ENCODE measurements around the gene BST1.
"Not testable (repeated sequence)": the region's sequence is repeated elsewhere in the genome, so short reads cannot be mapped to it uniquely, and the experiment has no call there.

BST1 gene

GRCh38 chr4:15711762-15712161 lies 8.9 kb downstream of the BST1 start:
- no peak for DNase-seq (ENCODE audit: low read depth)

GRCh38 chr4:15712214-15712613 lies 9.3 kb downstream of the BST1 start:
- DNase-seq (ENCODE audit: low read depth): no peak

DNA sequence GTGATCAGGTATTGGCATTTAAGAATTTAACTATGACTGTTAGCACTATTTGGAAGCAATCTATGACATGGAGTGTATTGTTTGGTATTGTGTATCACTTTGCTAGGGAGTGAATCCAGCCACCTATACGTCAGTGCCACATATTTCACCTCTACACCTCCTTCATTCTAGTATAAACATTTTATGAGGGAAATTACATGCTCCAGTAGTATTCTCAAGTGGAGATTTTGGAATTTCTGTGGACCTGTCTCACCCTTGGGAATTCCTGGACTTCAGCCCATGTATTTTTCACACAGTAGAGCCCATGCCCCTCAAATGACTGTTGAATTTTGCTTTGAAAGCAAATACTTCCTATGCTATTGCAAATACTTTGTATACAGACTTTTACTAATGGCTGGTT lies 11.3 kb downstream of the BST1 start:
- peak; percentile 49 for DNase-seq (ENCODE audit: low read depth)

DNA sequence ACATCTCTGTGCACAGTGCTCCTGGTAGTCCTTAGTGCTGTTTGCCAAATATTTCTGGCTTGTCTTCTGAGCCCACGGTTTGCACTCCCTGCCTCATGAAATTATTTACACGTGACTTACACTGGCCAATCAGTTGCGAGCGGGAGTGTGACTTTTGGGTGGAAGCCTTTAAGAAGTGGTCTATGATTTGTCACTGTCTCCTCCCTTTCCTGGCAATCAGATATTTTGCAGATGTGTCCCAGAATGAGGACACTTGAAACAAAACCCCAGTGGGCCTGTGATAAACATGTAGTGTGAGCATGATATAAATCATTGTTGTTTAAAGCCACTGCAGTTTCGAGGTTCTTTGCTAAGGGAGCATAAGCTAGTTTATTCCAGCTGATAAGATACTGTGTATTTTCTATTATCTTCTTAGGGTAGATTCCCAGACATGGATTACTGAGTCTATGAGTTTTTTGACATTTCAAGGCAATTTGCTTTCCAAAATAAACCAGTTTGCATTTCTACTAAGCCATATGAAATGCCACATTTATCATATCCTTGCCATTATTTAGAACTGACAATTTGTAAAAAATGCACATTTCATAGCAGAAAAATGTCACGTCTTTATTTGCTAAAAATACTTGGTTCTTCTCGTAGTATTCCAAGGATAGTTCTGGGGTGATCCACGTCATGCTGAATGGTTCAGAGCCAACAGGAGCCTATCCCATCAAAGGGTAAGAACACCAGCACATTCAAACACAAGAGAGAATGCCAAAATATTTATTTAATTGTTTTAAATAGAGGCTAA lies 12.0 kb downstream of the BST1 start:
- DNase-seq (ENCODE audit: low read depth): peak; percentile 54

- DNase-seq (ENCODE audit: low read depth): no peak
Measured at GRCh38 chr4:15716115-15716514, 13.2 kb downstream of the BST1 start.

- peak; percentile 83 for DNase-seq (ENCODE audit: low read depth)
Measured at GRCh38 chr4:15717086-15717485, 14.2 kb downstream of the BST1 start.

GRCh38 chr4:15717657-15718416 lies 15.0 kb downstream of the BST1 start:
- DNase-seq (ENCODE audit: low read depth): peak; percentile 37

DNA sequence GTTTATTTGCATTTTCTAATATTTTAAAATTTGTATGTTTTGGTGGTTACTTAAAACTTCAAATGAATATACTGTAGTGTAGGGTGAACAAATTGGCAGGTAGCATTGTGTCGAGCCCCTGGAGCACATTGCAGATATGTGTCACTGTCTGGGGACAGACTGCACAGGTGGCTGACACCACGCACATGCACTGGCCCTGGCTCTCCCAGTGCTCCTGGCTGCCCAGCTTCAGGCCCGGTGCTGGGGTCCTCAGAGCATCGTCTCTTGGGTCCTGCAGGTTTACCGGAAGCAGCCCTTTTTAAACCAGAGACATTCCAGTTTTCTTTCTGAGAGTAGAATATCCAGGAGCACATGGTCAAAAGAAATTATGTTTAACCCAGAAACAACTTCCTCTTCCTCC lies 15.6 kb downstream of the BST1 start:
- no peak for DNase-seq (ENCODE audit: low read depth)

- DNase-seq (ENCODE audit: low read depth): no peak
Measured at GRCh38 chr4:15718959-15719358, 16.1 kb downstream of the BST1 start.

DNA sequence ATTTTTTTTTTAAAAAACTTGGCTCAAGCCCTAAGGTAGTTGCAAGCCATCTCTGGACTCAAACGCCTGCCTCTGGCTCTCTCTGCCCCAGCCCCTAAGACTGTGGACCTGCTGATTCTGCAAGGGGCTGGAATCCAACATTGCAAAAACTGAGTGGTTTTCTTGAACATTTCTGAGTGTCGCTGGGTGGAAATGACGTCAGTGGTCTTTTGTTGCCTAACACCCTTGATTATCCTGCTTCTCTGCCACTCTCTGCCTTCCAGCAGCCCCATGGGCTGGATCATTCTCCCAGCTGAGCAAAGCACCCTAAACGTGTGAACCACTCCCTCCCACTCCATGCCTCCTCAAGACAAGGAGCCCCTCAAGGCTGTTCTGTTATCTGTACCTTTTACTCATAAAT lies 16.6 kb downstream of the BST1 start:
- no peak for DNase-seq (ENCODE audit: low read depth)

DNA sequence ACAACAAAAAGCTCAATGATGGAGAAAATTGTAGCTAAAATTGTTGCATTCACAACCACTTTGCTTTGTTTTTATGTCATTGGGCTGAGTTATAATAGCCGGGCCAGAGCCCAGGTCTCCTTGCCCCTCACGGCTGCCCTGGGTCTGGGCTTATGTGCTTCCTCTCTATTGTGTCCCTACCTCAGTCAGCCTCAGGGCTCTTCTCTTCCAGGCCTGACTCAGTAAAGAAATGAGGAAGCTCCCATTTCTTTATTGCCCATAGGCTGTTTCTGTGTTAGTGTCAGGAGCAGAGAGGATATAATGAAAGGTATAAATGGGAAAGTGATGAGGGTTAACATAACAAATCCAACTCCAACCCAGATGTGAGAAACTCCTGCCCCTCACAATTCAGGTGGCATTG lies 18.0 kb downstream of the BST1 start:
- DNase-seq (ENCODE audit: low read depth): no peak

- no peak for DNase-seq (ENCODE audit: low read depth)
Measured at GRCh38 chr4:15725608-15726007, 22.7 kb downstream of the BST1 start.

- peak; percentile 59 for DNase-seq (ENCODE audit: low read depth)
Measured at GRCh38 chr4:15729910-15730533, 27.2 kb downstream of the BST1 start.

GRCh38 chr4:15733061-15733460 lies 30.2 kb downstream of the BST1 start:
- not testable (repeated sequence) for DNase-seq (ENCODE audit: low read depth)

DNA sequence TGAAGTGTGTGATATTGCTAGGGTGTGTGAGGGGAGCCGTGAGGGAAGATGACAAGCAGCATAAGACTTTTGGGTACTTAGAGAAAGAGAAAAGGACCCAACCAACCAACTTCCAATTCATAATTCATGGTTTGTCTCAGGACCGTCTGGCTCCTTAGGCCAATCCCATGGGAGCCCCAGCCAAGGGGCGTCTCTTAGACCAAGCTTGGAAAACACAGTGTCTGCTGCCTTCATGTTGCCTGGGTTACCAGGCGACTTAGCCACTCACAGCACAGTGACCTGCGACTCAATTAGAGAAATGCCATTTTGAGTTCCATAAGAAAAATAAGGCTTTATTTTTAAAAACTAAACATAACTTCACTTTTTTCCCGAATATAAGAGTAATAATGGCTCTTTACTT lies 32.7 kb downstream of the BST1 start:
- no peak for DNase-seq (ENCODE audit: low read depth)

GRCh38 chr4:15736514-15737050 lies 33.7 kb downstream of the BST1 start:
- DNase-seq (ENCODE audit: low read depth): no peak

DNA sequence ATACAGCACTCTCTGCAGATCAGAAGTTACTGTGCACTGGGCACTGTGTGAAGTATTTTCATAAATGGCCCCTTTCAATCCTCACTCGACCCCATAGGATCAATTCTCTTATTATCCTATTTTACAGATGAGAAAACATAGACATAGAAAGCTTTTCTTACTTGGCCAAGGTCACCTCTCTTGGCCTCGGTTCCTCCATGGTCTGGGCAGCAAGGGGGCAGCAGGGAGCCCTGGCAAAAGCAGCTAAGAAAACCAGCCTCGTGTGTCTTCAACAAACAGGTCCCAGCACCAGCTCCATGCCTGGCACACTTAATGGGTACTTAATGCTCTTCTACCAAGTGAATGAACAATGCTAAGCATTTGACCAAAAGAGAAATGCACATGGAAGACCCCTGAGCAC lies 34.4 kb downstream of the BST1 start:
- no peak for DNase-seq (ENCODE audit: low read depth)

- peak; percentile 46 for DNase-seq (ENCODE audit: low read depth)
Measured at GRCh38 chr4:15738877-15739276, 36.0 kb downstream of the BST1 start.

DNA sequence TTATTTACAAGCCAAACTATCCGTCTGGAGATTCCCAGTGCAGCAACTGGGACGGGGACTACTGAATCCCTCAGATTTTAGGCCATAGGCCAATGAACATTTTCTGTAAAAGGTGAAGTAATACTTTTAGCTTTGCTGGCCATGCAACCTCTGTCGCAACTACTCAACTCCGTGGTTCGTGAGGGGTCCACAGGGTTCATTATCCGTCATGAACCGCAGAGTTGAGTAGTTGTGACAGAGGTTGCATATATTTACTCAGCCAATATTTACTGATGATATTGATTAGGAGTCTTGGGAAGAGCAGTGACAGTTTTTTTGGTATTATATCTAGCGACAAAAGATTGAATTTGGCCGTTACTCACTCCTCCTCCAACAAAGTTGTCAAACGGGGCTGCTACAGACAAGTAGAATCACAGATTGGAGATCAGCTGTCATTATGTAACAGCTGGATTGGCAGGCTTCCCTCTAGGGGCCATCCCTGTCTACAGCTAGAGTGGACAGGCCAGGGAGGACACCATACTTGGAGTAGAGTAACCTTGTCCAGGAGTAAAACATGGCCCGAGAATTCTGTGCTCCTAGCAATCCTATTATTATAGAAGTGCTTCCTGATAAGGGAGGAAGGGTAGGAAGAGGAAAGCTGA lies 38.0 kb downstream of the BST1 start:
- no peak for DNase-seq (ENCODE audit: low read depth)

DNA sequence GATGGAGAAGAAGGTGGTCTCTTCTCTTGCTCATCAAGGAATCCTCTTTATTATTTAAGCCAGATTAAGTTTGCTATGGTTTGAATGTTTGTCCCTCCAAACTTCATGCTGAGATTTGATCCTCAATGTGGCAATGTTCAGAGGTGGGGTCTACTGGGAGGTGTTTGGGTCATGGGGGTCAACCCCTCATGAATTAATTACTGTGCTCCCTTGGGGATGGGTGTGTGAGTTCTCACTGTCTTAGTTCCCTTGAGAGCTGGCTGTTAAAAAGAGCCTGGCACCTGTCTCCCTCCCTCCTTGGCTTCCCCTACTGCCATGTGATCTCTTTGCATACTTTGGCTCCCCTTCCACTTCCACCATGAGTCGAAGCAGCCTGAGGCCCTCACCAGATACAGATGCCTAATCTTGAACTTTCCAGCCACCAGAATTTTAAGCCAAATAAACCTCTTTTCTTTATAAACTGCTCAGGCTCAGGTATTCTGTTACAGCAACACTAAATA lies 39.3 kb downstream of the BST1 start:
- DNase-seq (ENCODE audit: low read depth): no peak

- DNase-seq (ENCODE audit: low read depth): no peak
Measured at GRCh38 chr4:15742637-15743036, 39.8 kb downstream of the BST1 start.

GRCh38 chr4:15744016-15744545 lies 41.2 kb downstream of the BST1 start:
- peak; percentile 59 for DNase-seq (ENCODE audit: low read depth)

All from EH (cell line).